GM19438 (cell line): ENCODE measurements around the gene CDC14B.
"Not testable (repeated sequence)": the region's sequence is repeated elsewhere in the genome, so short reads cannot be mapped to it uniquely, and the experiment has no call there.

ENCODE experiments used
- ATAC-seq: cut with Tn5 transposase; IDR thresholded peaks from one replicate; pipeline ENCODE4 v1.9.1; 2021; ENCODE audit warnings: low read depth; ENCODE audit not compliant: unreplicated experiment

Gene CDC14B

GRCh38 chr9:96553070-96553469, 66.6 kb downstream of the CDC14B start:
- no peak for ATAC-seq

GRCh38 chr9:96551403-96551802, 68.2 kb downstream of the CDC14B start:
- ATAC-seq = no peak

- ATAC-seq = no peak
Measured at GRCh38 chr9:96550659-96551058, 69.0 kb downstream of the CDC14B start.

GRCh38 chr9:96543131-96543530, 76.5 kb downstream of the CDC14B start:
- ATAC-seq = not testable (repeated sequence)

GRCh38 chr9:96540106-96540505, 79.5 kb downstream of the CDC14B start:
- ATAC-seq = no peak

- no peak for ATAC-seq
Measured at GRCh38 chr9:96532173-96532572, 87.5 kb downstream of the CDC14B start.

- no peak for ATAC-seq
Measured at GRCh38 chr9:96524764-96525163, 94.9 kb downstream of the CDC14B start.

GRCh38 chr9:96524045-96524444, 95.6 kb downstream of the CDC14B start:
- no peak for ATAC-seq

GRCh38 chr9:96523374-96523773, 96.3 kb downstream of the CDC14B start:
- no peak for ATAC-seq

- no peak for ATAC-seq
Measured at GRCh38 chr9:96522366-96522765, 97.3 kb downstream of the CDC14B start.

GRCh38 chr9:96519787-96520186, 99.9 kb downstream of the CDC14B start:
- no peak for ATAC-seq

GRCh38 chr9:96519095-96519494, 100.5 kb downstream of the CDC14B start:
- ATAC-seq = no peak

GRCh38 chr9:96515621-96516470, 103.8 kb downstream of the CDC14B start:
- no peak for ATAC-seq

- ATAC-seq = no peak
Measured at GRCh38 chr9:96514800-96515158, 104.9 kb downstream of the CDC14B start.

GRCh38 chr9:96514108-96514799, 105.4 kb downstream of the CDC14B start:
- no peak for ATAC-seq

- no peak for ATAC-seq
Measured at GRCh38 chr9:96513622-96514021, 106.0 kb downstream of the CDC14B start.

- no peak for ATAC-seq
Measured at GRCh38 chr9:96512240-96512639, 107.4 kb downstream of the CDC14B start.

GRCh38 chr9:96510258-96510657, 109.4 kb downstream of the CDC14B start:
- ATAC-seq = no peak

- no peak for ATAC-seq
Measured at GRCh38 chr9:96509848-96510247, 109.8 kb downstream of the CDC14B start.

GRCh38 chr9:96509026-96509425, 110.6 kb downstream of the CDC14B start:
- no peak for ATAC-seq

GRCh38 chr9:96508227-96508940, 111.3 kb downstream of the CDC14B start:
- no peak for ATAC-seq
